ENCODE results near the gene COL27A1.
A peak's percentile ranks its signal among the peaks of the same experiment; 100 is the strongest.
"Not testable (repeated sequence)": the region's sequence is repeated elsewhere in the genome, so short reads cannot be mapped to it uniquely, and the experiment has no call there.

COL27A1 gene

DNA sequence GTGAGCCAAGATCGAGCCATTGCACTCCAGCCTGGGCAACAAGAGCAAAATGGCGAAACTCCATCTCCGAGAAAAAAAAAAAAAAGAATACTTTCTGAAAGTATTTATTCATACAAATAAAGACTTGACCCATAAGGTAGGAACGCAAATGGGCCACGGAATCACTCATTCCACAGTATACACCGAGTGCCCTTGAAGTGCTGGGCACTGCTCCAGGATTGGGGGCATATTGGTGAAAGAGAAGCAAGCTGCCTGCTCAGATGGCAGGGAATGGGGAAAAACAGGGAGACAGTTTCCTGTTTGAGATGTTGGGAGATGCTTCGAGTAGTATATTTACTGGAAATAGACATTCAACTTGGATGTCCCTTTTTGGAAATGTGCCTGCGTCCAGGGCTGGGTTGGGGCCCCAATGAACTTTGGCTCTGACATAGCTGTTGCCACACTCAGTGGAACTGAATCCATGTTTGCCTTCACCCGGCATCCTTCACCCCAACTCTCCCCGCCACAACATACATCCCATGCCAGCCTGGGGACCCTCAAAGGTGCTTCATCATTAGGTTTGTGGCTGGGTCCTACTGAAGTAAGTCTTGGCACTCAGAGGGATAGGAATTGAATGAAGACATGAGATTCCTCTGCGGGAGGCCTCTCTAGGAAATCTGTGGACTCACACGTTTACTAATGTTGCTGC, 173.7 kb downstream of the COL27A1 start:
- not testable (repeated sequence) for DNase-seq

DNA sequence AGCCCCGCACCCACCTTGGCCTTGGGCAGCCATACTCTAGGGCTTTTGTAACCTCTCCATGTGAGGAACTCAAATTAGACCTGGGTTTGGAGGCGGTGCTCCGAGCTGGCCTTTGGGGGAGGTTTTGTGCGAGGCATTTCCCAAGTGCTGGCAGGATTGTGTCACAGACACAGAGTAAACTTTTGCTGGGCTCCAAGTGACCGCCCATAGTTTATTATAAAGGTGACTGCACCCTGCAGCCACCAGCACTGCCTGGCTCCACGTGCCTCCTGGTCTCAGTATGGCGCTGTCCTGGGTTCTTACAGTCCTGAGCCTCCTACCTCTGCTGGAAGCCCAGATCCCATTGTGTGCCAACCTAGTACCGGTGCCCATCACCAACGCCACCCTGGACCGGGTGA, 174.3 kb downstream of the COL27A1 start, which contains the start of gene ORM2:
Gene ORM2 (plus strand): TSS at position 245 of the 398 bp plus-strand sequence. CDS start 36 bp downstream, at position 281.
- DNase-seq: not testable (repeated sequence)

DNA sequence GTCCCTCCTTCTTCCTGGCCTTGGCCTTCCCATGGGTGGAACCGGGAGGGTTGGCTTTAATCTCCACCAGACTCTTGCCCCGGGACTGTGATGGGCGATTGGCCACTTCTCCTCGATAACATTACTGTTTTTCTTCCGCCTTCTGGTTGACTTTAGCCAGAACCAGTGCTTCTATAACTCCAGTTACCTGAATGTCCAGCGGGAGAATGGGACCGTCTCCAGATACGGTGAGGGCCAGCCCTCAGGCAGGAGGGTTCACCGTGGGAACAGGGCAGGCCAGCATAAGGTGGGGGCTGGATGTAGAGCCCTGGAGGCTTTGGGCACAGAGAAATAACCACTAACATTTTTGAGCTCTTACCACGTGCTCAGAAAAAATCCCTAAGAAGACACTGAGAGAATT, 175.3 kb downstream of the COL27A1 start:
- DNase-seq: no peak

DNA sequence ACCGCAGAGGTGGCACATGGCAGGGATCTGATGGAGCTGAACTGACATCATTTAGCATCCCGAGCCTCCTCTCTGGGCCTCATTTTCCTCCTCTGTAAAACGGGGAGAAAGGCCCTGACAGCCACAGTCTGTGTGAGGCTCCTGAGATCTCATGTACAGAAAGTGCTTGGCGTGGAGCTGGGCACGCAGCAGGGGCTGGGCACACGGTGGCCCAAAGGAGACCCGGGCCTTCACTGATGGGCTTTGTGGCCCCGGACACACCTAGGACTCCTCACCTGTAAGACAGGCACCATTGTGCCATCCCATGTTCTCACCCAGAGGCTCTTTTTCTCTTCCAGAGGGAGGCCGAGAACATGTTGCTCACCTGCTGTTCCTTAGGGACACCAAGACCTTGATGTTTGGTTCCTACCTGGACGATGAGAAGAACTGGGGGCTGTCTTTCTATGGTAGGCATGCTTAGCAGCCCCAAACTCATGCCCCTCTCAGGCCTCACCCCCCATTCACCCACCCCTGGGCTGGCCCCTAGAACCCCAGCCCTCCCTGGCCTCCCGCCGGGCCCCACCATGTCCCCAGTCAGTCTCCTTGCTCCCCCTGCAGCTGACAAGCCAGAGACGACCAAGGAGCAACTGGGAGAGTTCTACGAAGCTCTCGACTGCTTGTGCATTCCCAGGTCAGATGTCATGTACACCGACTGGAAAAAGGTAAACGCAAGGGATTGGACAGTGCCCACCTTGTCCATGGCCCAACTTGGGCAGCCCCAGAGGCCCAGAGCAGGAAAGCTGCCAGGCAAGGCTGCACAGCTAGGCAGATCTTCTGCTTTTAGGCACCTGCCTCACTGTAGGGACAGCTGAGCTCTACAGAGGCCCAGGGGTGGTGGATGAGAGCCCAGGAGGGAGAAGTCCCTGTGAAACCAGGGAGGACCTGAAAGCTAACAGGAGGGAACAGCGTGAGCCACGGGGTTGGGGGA, 176.2 kb downstream of the COL27A1 start:
- not testable (repeated sequence) for DNase-seq

DNA sequence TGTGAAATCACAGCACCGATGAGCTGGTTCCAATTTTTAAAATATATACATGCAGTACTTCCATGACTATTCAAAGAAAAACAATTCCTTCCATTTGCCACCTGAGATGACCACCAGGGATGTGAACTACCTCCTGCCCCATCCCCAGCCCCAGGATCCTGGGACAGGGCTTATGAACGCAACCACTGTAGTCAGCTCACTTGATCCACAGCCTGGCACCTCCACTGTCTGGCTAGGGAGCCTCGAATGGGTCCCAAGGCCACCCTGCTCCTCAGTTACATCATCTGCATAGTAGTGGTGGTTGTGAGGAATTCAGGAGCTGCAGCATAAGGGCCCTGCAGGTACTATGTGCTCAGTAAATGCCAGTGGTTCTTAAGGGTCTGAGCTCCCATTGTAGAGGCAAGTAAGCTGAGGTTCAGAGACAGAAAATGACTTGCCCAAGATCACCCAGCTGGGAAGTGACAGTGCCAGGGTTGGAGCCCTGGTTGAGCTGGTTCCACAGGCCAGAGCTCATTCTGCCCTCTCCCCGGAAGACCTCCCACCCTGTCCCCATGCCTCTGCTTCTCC, 177.2 kb downstream of the COL27A1 start:
- DNase-seq: not testable (repeated sequence)

DNA sequence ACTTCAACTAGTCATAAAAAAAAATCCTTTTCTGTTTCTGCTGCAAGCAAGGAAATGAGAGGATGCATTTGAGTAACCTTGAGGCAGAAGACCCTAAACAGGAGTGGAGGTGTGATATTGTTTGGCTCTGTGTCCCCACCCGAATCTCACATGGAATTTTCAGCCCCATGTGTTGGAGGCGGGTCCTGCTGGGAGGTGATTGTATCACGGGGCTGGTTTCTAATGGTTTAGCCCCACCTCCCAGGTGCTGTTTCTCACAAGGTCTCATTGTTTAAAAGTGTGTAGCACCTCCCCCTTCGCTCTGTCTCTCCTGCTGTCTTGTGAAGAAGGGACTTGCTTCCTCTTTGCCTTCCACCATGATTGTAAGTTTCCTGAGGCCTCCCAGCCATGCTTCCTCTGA, 178.4 kb downstream of the COL27A1 start:
- not testable (repeated sequence) for DNase-seq

DNA sequence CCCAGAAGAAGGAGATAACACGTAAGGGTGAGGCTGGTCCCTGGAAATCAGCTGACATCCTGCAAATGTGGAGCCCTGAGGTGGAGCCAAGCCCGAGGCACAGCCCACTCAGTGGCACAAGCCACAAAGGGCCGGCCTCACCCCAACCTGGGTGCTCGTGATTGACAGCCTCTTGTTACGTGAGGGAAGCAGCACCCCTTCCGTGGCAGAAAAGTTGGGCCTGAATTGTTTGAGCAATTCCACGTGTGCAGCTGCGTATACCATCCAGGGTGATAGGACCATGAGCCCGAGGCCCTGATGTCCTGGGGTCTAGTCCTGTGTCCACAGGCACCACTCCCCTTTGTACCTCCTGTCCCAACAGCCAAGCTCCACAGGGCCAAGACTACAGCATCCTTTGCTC, 179.2 kb downstream of the COL27A1 start:
- DNase-seq: no peak

DNA sequence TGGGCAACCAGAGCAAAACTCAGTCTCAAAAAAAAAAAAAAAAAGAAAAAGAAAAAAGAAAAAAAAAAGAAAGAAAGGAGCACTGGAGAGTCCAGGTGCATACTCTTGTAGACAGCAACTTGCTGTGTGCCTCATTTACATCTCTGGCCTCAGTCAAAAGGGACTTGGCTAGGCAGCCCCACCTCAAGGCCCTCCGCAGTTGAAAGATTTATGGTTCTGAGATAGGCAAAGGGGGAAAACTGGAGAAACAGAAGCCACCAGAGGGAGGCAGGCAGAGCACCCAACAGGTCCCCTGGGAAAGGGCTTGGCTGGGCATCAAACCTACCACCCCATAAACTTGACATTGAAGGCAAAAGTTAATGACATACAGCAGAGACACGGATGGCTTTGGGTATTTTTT, 180.4 kb downstream of the COL27A1 start:
- no peak for DNase-seq

DNA sequence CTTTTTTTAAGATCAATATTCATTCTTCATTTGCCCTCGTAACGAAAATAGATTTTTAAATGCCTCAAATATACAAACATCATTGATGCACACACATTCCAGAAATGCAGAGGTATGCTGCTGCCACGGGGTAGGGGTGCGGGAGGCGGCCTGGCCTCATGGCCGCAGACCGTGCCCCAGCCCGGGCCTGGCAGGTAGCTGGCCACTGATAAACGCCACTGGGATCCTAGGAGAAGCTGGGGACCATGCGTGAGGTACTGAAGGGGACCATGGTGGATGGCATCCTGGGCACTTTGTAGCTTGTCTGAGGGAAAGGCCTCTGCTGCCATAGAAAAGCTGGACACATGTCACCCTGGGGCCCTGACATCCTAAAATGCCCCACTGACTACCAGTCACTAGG, 180.8 kb downstream of the COL27A1 start:
- DNase-seq: no peak

DNA sequence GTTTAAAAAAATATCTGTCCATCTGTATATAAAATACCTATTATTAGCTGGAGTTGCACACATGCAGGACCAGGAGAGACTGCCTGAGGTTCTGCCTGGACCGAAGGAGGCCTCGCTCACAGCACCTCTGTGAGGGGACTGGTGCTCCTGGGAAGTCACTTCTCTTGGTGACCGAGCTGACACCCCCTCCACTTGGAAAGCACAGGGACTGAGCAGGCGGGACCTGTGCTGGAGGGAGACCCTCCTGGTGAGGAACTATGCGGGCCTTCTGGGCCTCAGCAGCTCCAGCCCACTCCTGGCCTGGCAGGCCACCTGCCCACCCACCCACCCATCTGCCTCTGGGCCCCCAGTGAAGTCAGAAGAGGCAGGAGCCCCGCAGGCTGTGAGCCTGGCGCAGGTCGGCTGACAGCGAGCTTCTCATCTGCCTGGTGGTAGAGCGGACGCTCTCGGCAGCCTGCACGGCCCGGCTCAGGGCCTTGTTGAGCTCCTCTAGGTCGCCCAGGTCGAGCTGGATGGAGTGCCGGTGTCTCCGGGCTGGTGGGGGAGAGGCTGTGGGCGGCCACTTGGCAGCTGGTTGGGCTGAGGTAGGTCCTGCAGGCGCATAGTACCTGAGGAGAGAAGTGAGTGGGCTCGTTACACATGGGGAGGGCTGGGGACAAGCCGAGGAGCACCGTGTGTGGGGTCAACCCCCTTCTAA, 181.5 kb downstream of the COL27A1 start:
- no peak for DNase-seq

DNA sequence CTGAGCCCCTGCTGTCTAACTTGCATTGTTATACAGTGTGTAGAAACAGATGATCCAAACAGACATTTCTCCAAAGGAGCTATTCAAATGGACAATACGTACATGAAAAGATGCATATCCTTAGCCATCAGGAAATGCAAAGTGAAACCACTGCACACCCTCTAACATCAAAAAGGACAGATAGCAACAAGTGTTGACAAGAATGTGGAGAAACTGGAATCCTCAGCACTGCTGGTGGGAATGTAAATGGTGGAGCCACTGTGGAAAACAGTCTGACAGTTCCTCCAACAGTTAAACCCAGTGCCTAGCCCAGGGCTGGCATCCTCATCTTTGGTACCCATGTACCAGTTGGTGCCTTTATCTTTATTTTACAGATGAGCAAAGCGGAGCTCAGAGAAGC, 182.8 kb downstream of the COL27A1 start:
- DNase-seq: no peak

DNA sequence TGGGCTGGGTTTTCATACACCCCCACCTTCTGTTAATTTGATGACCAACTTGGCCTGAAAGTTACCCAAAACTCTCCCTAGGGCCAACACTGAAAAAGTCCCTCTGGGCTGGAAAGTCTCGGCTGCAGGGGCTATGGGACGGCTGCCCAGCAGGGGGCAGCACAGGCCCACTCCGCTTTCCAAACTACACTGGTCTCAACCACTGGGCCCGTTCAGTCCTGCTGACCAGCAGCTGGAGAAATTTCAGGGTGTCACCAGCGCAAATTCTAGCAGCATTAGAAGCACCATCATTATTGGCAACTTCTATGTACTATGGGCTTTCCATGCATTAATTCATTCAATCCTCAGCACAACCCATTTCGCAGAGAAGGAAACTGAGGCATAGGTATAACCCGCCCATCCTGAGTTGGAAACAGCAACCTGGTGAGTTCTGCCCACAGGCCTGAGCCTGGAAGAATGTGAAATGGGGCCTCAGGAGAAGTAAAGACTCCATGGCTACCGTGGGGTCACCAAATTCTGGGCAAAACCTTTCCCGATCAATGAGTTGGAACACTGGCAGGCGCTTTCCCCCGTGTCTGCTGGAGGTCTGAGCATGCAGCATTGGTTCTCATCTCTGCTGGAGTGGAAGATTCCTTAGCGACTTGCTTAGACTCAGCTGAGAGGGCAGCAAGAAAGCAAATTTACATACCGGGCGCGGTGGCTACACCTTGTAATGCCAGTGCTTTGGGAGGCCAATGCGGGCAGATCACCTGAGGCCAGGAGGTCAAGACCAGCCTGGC, 184.0 kb downstream of the COL27A1 start:
- peak; percentile 7 for DNase-seq

DNA sequence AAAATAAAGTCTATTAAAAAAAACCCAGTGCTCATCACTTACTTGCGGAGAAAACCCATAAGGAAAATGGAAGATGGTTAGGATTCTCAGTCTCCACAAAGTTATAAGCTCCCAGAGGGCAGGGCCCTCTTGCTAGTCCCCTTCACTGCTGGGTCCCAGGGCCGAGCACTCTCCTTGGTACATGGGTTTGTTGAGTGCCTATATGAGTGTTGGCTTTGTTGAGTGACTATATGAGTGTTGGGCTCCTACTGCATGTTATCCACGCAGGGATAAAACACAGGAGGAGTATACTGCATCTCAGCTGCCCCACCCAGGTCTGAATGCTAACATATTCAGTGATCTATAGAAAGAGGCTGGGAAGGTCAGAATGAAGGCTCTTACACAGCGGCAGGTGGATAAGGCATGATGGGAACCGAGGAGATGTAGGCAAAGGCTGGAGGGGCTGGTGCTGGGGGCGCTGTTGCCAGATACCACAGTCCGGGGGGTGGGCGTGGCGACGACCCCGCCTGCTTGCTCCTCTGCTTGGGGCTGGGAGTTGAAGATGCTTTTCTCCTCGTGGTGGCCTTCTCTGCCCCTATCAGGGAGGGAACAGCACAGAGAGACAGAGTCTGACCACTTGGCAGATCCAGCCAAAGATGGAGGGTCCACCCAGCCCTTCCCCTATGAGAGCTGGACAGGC, 186.0 kb downstream of the COL27A1 start:
- DNase-seq: no peak

DNA sequence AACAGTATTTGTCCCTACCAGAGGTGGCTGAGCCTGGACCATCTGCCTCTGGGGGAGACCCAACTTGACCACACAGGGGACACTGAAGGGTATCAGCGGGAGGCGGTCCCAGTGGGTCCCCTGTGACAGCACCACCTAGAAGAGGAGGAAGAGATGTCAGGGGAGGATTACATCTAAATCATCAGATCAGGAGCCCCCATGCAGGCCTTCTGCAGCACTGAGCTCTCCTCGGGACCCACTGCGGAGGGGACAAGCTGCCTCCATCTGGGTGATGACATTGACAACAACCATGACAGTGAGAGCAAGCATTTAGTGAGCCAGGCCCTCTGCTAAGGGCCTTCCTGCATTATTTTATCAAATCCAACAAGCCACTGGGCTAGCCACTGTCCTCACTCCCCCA, 186.7 kb downstream of the COL27A1 start:
- no peak for DNase-seq

DNA sequence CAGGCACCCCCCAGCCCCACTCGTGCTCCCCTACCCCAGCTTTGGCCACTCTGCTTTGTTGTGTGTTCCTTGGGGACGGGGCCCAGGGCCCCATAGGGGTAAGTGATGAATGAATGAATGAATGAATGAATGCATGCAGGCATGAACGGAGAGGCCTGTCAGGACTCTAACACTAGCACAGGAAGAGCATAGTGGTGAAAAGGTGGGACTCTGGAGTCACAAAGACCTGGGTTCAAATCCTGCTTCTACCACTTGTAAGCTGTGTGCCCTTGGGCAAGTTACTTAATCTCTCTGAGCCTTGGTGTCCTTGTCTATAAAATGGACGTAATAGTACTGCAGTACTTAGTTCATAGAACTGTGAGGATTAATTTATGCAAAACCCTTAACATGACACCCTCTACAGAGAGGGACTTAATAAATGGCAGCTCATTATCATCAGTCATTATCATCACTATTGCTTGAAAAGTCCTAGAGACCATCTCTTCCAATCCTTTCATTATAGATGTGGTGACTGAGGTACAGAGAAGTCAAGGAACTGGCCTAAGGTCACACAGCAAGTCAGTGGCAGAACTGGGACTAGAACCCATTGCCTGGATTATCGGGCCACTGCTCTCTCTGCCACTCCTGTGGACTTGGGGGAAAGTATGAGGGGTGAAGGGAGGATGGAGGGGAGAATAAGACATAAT, 187.6 kb downstream of the COL27A1 start:
- DNase-seq: no peak

DNA sequence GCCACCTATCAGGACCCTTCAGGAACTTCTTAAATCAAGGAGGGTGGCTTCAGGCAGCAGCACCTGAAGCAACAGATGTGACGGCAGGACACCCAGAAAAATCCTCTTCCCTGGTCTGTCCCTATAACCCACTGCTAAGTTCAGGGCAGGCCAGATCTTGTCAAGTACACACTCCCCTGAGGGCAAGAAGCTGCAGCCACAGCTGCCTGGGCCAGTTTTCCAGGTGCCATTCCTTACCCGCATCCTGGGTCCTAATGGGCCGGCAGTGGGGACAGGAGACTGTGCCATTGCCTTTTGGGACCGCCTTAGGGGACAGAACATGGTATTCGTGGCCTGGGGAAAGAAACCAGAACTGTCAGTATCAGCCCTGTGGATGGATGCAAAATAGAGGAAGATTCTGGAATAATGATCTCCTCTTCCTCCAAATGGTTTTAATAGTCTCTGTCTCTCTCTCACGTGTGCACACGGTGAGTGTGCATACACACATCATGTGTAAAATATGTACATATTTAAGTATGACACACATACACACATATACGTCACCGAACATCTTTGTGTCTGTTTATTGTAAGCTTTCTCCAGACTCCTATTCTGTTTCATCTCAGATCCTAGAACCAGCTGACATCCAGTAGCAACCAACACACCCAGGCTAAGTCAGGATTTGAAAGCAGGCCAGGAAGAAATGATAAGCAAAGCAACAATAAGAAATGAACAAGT, 188.3 kb downstream of the COL27A1 start:
- no peak for DNase-seq

DNA sequence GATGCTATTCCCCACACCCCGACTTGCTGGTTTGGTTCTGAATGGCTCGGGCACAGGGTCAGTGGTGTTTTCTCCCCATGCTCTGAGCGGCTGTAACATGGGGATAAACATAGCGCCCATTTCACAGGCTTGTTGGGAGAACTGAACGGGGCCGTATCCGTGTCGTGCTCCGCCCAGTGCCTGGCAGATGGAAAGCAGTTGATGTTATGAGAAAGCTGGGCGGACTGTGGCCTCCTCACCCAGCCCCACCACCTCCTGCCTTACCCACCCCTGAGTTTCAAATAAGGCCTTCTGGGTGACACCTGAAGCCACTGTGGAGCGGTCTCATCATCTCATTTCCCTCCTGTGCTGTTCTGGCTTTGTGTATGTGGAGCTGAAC, 188.8 kb downstream of the COL27A1 start:
- no peak for DNase-seq

DNA sequence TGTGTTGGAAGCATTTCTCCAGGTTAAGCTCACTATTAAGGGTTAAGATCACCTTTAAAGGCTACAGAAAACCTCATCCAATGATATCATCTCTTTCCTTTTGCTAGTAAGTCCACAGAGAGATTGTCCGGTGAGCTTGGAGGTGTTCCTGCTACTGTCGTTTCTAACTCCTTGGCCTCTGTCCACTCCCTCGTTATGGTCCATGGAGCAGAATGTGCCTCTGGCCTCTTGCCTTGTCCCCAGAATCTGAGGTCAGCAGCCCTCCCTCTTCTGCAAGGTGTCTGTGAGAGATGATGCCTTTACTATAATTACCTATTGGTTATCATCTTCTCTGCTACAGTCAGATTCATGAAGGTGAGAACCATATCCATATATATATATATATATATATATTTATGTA, 189.4 kb downstream of the COL27A1 start:
- DNase-seq: no peak

DNA sequence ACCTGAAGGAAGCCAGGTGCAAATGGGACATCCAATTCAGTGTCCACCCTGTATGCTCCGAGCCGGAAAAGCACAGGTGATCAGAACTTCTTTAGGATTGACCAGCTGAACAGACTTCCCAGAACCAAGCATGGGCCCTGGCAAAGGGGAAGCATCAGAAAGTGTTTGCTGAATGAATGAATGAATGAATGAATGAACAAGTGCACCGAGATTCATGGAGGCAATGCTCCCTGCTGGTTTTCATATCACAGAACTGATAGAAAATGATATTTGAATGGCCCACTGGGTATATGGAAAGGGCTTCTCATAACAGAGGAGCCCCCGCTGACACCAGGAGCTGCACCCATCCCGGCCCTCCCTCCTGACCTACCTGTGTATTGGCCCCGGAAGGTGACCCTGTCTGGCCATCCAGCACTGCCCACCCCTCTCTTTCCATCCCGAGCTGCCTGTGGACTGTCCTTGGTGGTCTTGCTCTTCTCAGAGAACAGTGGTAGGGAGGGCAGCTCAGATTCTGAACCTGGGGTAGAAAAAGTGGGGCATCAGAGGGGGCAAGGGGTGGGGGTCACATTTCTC, 190.2 kb downstream of the COL27A1 start:
- DNase-seq: no peak

DNA sequence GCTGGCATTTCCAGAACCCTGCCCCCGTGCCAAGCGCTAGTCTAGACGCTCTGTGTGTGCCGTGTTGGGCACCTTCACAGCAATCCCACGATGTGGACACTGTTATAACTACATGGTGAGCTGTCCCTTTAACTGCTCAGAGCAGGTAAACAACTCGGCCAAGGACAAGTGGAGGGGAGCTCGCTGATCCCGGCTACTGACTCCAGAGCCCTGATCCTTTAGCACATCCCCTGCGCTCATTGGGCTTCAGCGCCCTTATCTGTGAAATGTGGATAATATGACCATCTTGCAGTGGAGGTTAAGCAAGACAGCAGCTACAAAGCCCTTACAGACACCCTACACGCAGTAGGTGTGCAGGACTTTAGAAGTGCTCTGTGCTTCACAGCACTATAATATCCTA, 190.8 kb downstream of the COL27A1 start:
- DNase-seq: no peak

All from NCI-H1105 treated with DMSO at 0.1 percent for 48 hours (cell line).